OCI-M2 (cell line): ENCODE results near the gene ZNF486.
"Not testable (repeated sequence)": the region's sequence is repeated elsewhere in the genome, so short reads cannot be mapped to it uniquely, and the experiment has no call there.

ENCODE experiments used
- DNase-seq: peaks from one replicate; lab custom pipeline; 2025; ENCODE audit not compliant: unreplicated experiment; lab: John Stamatoyannopoulos, UW

The ZNF486 gene

GRCh38 chr19:20167020-20167644, at the start of gene ZNF486:
Gene ZNF486, plus strand, starts transcription at chr19:20167214. Its CDS starts 117 bp downstream, at chr19:20167331.
- DNase-seq, result no peak

GRCh38 chr19:20118064-20118839, 48.8 kb upstream of the ZNF486 start:
- not testable (repeated sequence) for DNase-seq

DNA sequence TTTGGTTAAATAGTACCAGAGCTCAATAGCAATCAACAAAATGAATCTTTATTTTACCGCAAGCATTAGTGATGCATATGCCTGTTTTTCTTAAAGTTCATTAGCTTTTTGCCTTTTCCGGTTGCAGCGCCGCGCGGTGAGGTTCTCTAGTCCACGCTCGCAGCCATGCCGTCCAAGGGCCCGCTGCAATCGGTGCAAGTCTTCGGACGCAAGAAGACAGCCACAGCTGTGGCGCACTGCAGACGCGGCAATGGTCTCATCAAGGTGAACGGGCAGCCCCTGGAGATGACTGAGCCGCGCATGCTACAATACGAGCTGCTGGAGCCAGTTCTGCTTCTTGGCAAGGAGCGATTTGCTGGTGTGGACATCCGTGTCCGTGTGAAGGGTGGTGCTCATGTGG, 42.1 kb upstream of the ZNF486 start:
- DNase-seq, result no peak

- not testable (repeated sequence) for DNase-seq
Measured at GRCh38 chr19:20132933-20133332, 34.1 kb upstream of the ZNF486 start.

DNA sequence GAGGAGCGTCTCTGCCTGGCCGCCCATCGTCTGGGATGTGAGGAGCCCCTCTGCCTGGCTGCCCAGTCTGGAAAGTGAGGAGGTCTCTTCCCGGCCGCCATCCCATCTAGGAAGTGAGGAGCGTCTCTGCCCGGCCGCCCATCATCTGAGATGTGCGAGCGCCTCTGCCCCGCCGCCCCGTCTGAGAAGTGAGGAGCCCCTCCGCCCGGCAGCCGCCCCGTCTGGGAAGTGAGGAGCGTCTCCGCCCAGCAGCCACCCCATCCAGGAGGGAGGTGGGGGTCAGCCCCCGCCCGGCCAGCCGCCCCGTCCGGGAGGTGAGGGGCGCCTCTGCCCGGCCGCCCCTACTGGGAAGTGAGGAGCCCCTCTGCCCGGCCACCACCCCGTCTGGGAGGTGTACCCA, 29.3 kb upstream of the ZNF486 start:
- not testable (repeated sequence) for DNase-seq

- no peak for DNase-seq
Measured at GRCh38 chr19:20151617-20152145, 15.3 kb upstream of the ZNF486 start.

DNA sequence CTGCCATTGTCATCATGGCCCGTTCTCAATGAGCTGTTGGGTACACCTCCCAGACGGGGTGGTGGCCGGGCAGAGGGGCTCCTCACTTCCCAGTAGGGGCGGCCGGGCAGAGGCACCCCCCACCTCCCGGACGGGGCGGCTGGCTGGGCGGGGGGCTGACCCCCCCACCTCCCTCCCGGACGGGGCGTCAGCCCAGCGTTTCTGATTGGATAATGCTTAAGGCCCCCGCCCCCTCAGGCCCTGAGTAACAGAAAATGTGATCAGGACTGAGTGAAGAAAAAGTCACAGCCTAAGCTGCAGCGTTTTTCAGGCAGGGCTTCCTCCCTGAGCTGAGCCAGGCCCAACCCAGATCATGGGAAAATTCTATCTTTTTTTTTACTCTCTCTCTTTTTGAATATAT, 14.5 kb upstream of the ZNF486 start:
- not testable (repeated sequence) for DNase-seq

DNA sequence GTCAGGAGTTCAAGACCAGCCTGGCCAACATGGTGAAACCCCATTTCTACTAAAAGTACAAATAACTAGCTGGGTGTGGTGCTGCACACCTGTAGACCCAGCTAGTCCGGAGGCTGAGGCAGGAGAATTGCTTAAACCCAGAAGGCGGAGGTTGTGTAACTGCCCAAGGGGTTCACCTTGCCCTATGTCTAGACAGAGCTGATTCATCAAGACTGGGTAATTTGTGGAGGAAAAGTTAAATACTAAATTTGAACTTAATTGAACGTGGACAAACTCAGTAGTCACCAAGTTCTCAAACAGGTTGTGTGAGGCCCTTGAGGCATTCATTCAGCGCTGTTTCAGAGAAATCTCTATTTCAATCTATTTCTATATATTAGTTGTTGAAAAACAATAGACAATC, 13.7 kb upstream of the ZNF486 start:
- no peak for DNase-seq

DNA sequence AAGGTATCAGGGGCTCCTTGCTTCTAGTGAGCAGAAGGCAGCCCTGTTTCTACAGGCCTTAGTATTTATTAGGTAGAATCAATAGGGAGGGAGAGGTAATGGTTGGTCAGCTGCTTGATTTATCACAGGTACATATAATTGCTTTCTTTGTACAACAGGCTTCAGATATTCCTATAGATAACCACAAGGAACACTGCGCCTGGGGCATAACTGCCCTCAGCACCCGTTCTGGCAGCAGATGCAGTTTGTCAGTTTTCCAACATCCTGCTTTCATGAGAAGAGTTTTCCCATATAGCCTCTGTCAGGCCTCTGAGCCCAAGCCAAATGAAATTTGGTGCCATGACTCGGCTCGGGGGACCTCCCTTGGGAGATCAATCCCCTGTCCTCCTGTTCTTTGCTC, 12.4 kb upstream of the ZNF486 start:
- DNase-seq, result no peak

DNA sequence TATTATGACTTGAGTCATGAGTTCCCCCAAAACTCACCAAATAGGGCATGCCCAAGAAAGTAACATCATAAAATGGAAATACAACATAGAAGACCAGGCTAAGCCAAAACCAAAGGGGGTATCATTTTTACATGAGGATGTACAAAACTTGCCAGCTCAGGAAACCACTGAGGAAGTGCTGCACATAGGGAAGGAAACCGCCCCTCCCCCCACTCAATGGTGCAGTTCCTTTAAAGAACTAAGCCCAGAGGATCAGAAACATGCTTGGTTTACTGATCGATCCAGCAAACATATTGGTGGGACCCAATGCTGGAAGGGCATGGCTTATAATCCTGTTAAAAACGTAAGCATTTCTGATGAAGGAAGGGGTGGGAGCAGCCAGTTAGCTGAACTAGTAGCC, 4.2 kb upstream of the ZNF486 start:
- DNase-seq, result no peak

- no peak for DNase-seq
Measured at GRCh38 chr19:20164456-20164855, 2.6 kb upstream of the ZNF486 start.

DNA sequence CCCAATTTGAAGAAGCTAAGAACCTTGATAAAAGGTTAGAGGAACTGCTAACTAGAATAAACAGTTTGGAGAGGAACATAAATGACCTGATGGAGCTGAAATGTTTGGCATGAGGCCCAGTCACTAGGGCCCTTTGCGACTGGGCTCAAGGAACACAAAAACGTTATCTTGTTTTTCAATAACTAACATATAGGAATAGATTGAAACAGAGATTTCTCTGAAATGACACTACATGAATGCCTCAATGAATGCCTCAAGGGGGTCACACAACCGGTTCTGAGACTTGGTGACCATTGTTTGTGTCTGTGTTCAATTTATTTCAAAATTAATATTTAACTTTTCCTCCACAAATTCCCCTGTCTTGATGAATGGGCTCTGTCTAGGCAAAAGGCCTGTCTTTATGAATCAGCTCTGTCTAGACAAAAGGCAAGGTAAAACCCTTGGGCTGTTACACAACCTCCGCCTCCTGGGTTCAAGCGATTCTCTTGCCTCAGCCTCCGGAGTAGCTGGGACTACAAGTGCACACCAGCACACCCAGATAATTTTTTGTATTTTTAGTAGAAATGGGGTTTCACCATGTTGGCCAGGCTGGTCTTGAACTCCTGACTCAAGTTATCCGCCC, 932 bp upstream of the ZNF486 start:
- no peak for DNase-seq

DNA sequence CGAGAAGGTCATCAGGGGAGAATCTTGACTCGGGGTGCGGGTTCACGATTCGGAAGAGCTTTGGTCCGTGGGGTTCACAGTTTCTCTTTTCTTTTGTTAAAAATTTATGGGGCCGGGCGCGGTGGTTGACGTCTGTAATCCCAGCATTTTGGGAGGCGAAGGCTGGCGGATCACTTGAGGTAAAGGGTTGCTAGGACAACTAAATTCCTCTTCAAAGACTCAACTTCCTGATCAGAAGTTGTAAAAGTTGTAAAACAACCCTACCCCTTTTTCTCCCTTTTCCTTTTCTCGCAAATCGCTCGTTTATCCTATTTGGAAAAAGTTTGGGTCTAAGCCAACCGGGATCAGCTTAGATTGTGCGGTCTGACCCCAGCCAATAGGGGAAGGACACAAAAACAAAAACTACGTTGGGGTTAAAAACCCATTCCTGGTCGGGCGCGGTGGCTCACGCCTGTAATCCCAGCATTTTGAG, 673 bp downstream of the ZNF486 start:
- no peak for DNase-seq

GRCh38 chr19:20171285-20171684, 4.3 kb downstream of the ZNF486 start:
- DNase-seq, result no peak

DNA sequence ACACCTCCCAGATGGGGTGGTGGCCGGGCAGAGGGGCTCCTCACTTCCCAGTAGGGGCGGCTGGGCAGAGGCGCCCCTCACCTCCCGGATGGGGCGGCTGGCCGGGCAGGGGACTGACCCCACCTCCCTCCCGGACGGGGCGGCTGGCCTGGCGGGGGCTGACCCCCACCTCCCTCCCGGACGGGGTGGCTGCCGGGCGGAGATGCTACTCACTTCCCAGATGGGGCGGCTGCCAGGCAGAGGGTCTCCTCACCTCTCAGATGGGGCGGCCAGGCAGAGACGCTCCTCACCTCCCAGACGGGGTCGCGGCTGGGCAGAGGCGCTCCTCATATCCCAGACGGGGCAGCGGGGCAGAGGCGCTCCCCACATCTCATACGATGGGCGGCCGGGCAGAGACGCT, 8.8 kb downstream of the ZNF486 start:
- DNase-seq, result not testable (repeated sequence)

- DNase-seq, result not testable (repeated sequence)
Measured at GRCh38 chr19:20179956-20180355, 12.9 kb downstream of the ZNF486 start.

- DNase-seq, result no peak
Measured at GRCh38 chr19:20182222-20182785, 15.3 kb downstream of the ZNF486 start.

DNA sequence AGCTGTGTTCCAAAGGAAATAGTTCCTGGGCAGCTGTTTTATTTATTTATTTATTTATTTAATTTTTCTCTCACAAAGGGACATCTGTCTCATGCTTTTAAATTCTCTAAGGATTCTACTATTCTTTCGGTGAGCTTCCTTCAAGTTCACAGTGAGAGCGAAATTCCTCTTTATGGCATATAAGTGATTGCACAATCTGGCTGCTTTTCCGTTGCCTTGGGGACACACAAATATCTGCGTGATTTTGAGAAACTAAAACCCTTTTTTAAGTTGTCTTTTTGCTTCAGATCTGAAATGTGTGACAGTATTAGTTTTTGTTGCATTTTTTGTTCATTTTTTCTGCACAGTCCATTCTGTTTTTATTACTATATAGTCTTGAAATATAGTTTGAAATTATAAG, 19.2 kb downstream of the ZNF486 start:
- no peak for DNase-seq

DNA sequence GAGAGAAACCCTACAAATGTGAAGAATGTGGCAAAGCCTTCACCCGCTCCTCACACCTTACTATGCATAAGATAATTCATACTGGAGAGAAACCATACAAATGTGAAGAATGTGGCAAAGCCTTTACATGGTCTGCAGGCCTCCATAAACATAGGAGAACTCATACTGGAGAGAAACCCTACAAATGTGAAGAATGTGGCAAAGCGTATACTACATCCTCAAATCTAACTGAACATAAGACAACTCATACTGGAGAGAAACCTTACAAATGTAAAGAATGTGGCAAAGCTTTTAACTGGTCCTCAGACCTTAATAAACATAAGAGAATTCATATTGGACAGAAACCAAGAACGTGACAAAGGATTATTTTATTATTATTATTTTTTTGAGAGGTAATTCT, 30.7 kb downstream of the ZNF486 start:
- DNase-seq, result no peak

- no peak for DNase-seq
Measured at GRCh38 chr19:20209051-20209450, 42.0 kb downstream of the ZNF486 start.

DNA sequence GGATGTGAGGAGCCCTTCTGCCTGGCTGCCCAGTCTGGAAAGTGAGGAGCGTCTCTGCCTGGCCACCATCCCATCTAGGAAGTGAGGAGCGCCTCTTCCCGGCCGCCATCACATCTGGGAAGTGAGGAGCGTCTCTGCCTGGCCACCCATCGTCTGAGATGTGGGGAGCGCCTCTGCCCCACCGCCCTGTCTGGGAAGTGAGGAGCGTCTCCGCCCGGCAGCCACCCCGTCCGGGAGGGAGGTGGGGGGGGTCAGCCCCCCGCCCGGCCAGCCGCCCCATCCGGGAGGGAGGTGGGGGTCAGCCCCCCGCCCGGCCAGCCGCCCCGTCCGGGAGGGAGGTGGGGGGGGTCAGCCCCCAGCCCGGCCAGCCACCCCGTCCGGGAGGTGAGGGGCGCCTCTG, 47.4 kb downstream of the ZNF486 start:
- not testable (repeated sequence) for DNase-seq
